ENCODE data around the gene TINAGL1.

Gene TINAGL1

GRCh38 chr1:31615414-31615813, 39.1 kb downstream of the TINAGL1 start:
- H2AFZ ChIP-seq (ENCODE audit: low read length), result no peak overlapping the region
- H3K79me2 ChIP-seq (ENCODE audit: insufficient read depth, low read length), result no peaks in the 10 kb centered on the region
- no peaks in the 10 kb centered on the region for H3K27me3 ChIP-seq (ENCODE audit: insufficient read depth, low read length, poor library complexity, severe bottlenecking)
- no peaks in the 10 kb centered on the region for H3K9me3 ChIP-seq (ENCODE audit: insufficient read depth, low read depth, low read length)
- no peaks in the 10 kb centered on the region for H4K20me1 ChIP-seq (ENCODE audit: insufficient read depth, low read length, poor library complexity, severe bottlenecking)
- no peak overlapping the region for H3K9ac ChIP-seq (ENCODE audit: low read depth, low read length, poor library complexity, severe bottlenecking)
- H3K9me2 ChIP-seq (replicated peaks; ENCODE audit: low read depth, low read length), result no peaks in the 10 kb centered on the region
- no peaks in the 10 kb centered on the region for H3F3A ChIP-seq (ENCODE audit: low read depth)
- no peak overlapping the region for H3K4me2 ChIP-seq (ENCODE audit: low read depth, low read length, poor library complexity, severe bottlenecking)
- no peaks in the 10 kb centered on the region for H3K36me3 ChIP-seq (ENCODE audit: insufficient read depth, low read length)
- no peaks in the 10 kb centered on the region for H3K4me1 ChIP-seq (ENCODE audit: insufficient read depth, low read length, poor library complexity, severe bottlenecking)
- no peak for TF ChIP-seq EZH2phosphoT487 (IDR thresholded peaks at IDR 0.05; ENCODE audit: borderline replicate concordance)
- H3K4me3 ChIP-seq (ENCODE audit: low read length, poor library complexity, severe bottlenecking), result no peak overlapping the region

- Histone ChIP-seq H3K9ac (ENCODE audit: low read depth, low read length, poor library complexity, severe bottlenecking) (no peak overlapping the region), H3K79me2 (ENCODE audit: insufficient read depth, low read length) (no peaks in the 10 kb centered on the region), H3K27me3 (ENCODE audit: insufficient read depth, low read length, poor library complexity, severe bottlenecking) (no peaks in the 10 kb centered on the region), H3K9me2 (replicated peaks; ENCODE audit: low read depth, low read length) (no peaks in the 10 kb centered on the region), H4K20me1 (ENCODE audit: insufficient read depth, low read length, poor library complexity, severe bottlenecking) (no peaks in the 10 kb centered on the region), H3K4me2 (ENCODE audit: low read depth, low read length, poor library complexity, severe bottlenecking) (no peak overlapping the region), H3K4me3 (ENCODE audit: low read length, poor library complexity, severe bottlenecking) (no peak overlapping the region), H3K36me3 (ENCODE audit: insufficient read depth, low read length) (no peaks in the 10 kb centered on the region), H3K4me1 (ENCODE audit: insufficient read depth, low read length, poor library complexity, severe bottlenecking) (no peaks in the 10 kb centered on the region), H3K9me3 (ENCODE audit: insufficient read depth, low read depth, low read length) (no peaks in the 10 kb centered on the region), H3F3A (ENCODE audit: low read depth) (no peaks in the 10 kb centered on the region), H2AFZ (ENCODE audit: low read length) (no peak overlapping the region)
- no peak for TF ChIP-seq EZH2phosphoT487 (IDR thresholded peaks at IDR 0.05; ENCODE audit: borderline replicate concordance)
- TF ChIP-seq CTCF (conservative IDR thresholded peaks at IDR 0.05; ENCODE audit: low read length), result no peak
These were observed 39.6 kb downstream of the TINAGL1 start for GRCh38 chr1:31615939-31616338.

GRCh38 chr1:31617218-31617915, 41.1 kb downstream of the TINAGL1 start, which contains the start of gene HCRTR1:
HCRTR1 (plus strand) TSS chr1:31617689; CDS start chr1:31619193, 1,504 bp downstream.
- Histone ChIP-seq H2AFZ (ENCODE audit: low read length) (0 out of 2 replicates have a peak within 1 kb of the TSS, but pooled peaks have one; percentile 12), H3K4me2 (ENCODE audit: low read depth, low read length, poor library complexity, severe bottlenecking) (peak within 1 kb of the TSS; percentile 72)

More at GRCh38 chr1:31617218-31617915, 41.1 kb downstream of the TINAGL1 start, which contains the start of gene HCRTR1:
- Histone ChIP-seq H4K20me1 (ENCODE audit: insufficient read depth, low read length, poor library complexity, severe bottlenecking) (no peaks in the 10 kb centered on the region), H3K4me3 (ENCODE audit: low read length, poor library complexity, severe bottlenecking) (peak within 1 kb of the TSS; percentile 62), H3K9me2 (replicated peaks; ENCODE audit: low read depth, low read length) (no peaks in the 10 kb centered on the region), H3K9ac (ENCODE audit: low read depth, low read length, poor library complexity, severe bottlenecking) (no peak within 1 kb of the TSS), H3F3A (ENCODE audit: low read depth) (no peaks in the 10 kb centered on the region), H3K9me3 (ENCODE audit: insufficient read depth, low read depth, low read length) (no peaks in the 10 kb centered on the region), H3K36me3 (ENCODE audit: insufficient read depth, low read length) (no peaks in the 10 kb centered on the region), H3K79me2 (ENCODE audit: insufficient read depth, low read length) (no peaks in the 10 kb centered on the region), H3K27me3 (ENCODE audit: insufficient read depth, low read length, poor library complexity, severe bottlenecking) (no peaks in the 10 kb centered on the region), H3K4me1 (ENCODE audit: insufficient read depth, low read length, poor library complexity, severe bottlenecking) (no peaks in the 10 kb centered on the region)
- TF ChIP-seq CTCF (conservative IDR thresholded peaks at IDR 0.05; ENCODE audit: low read length), result no peak
- no peak for TF ChIP-seq EZH2phosphoT487 (IDR thresholded peaks at IDR 0.05; ENCODE audit: borderline replicate concordance)
